Prostate gland (tissue), 2 donors: ENCODE results near the gene GNS.

Source experiments
- POLR2A ChIP-seq: fragments of 450-650 bp; IDR thresholded peaks from one replicate; pipeline ENCODE4 v1.6.1; 2016; ENCODE audit warnings: antibody characterized with exemption, mild to moderate bottlenecking
- POLR2AphosphoS5 ChIP-seq: sonication (generic); formaldehyde crosslinking; IDR thresholded peaks from one replicate; pipeline ENCODE4 v1.6.1; 2017; ENCODE audit warnings: antibody characterized with exemption
- TF ChIP-seq, protein P1 (sequence below), 4 experiments: fragments of 200-600 bp in 2 of 4; fragments of 450-650 bp in 2 of 4; sonication (generic) in 2 of 4; IDR thresholded peaks; 1 replicate in 3 of 4; 2 replicates in 1 of 4; pipeline ENCODE4 v1.5.1; 2016 to 2019; ENCODE audit warnings: antibody characterized with exemption in 4 of 4, mild to moderate bottlenecking in 2 of 4, moderate library complexity in 2 of 4

DNA sequence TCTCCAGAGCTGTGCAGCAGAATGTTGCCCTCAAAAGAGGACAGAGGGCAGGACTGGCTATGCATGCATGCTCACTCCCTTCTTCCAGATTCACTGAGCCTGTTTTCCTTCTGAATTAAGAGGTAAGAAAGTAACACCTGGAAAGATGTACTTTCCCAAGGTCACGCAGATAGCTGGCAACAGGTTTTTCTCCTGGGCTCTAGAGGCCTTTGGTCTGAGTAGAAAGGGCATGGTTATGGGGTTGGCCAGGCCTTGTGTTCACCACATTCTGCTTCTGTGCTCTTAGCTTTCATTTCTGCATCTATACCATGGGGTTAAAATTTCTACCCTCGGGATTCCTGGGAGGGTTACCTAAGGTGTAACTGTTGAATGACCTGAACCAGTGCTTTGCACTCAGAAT is 91.4 kb downstream of the GNS start:
- no peak for TF ChIP-seq POLR2A
- TF ChIP-seq POLR2AphosphoS5 = no peak
- TF ChIP-seq, protein P1, sequence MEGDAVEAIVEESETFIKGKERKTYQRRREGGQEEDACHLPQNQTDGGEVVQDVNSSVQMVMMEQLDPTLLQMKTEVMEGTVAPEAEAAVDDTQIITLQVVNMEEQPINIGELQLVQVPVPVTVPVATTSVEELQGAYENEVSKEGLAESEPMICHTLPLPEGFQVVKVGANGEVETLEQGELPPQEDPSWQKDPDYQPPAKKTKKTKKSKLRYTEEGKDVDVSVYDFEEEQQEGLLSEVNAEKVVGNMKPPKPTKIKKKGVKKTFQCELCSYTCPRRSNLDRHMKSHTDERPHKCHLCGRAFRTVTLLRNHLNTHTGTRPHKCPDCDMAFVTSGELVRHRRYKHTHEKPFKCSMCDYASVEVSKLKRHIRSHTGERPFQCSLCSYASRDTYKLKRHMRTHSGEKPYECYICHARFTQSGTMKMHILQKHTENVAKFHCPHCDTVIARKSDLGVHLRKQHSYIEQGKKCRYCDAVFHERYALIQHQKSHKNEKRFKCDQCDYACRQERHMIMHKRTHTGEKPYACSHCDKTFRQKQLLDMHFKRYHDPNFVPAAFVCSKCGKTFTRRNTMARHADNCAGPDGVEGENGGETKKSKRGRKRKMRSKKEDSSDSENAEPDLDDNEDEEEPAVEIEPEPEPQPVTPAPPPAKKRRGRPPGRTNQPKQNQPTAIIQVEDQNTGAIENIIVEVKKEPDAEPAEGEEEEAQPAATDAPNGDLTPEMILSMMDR (IDR thresholded peaks at IDR 0.05) = no peak
